Activated B cell treated with CpG ODN at 0.5 μM for 24 hours (primary cell): ENCODE results near the gene OTOA. TPM values are rescaled to one million over a fixed set of nuclear protein-coding genes. Genes with fewer than 3 reads are reported as not detected.
"Not testable (repeated sequence)": the region's sequence is repeated elsewhere in the genome, so short reads cannot be mapped to it uniquely, and the experiment has no call there.

Source experiments
- ATAC-seq: fragments of 200-7000 bp; cut with Tn5 transposase; one replicate; pipeline ENCODE4 v1.10.0; 2021; ENCODE audit warnings: low read depth, mild to moderate bottlenecking, moderate library complexity
- CTCF ChIA-PET: fragments of 350-600 bp; sonication (Branson Sonifier 250); formaldehyde crosslinking; loops from one replicate; lab custom pipeline; 2021; ENCODE audit warnings: antibody characterized with exemption; lab: Charles Lee
- POLR2A ChIA-PET: fragments of 350-600 bp; sonication (Branson Sonifier 250); formaldehyde crosslinking; loops from one replicate; lab custom pipeline; 2021; ENCODE audit warnings: antibody characterized with exemption; lab: Charles Lee
- DNase-seq: peaks from one replicate; pipeline ENCODE4 v3.0.0; 2022
- H3K27ac Mint-ChIP-seq: one replicate; pipeline ENCODE4 v1.8.0; 2020; ENCODE audit warnings: mixed read lengths
- H3K27me3 Mint-ChIP-seq: one replicate; pipeline ENCODE4 v1.8.0; 2021; ENCODE audit warnings: mixed read lengths
- H3K36me3 Mint-ChIP-seq: one replicate; pipeline ENCODE4 v1.8.0; 2021; ENCODE audit warnings: low read depth, mixed read lengths
- H3K4me1 Mint-ChIP-seq: one replicate; pipeline ENCODE4 v1.8.0; 2021; ENCODE audit warnings: mixed read lengths
- H3K4me3 Mint-ChIP-seq: one replicate; pipeline ENCODE4 v1.8.0; 2020; ENCODE audit warnings: mild to moderate bottlenecking, mixed read lengths
- H3K9me3 Mint-ChIP-seq: one replicate; pipeline ENCODE4 v1.8.0; 2020; ENCODE audit warnings: mixed read lengths
- CTCF ChIP-seq: fragments of 200-600 bp; IDR thresholded peaks from one replicate; pipeline ENCODE4 v1.8.0; 2022; ENCODE audit warnings: antibody characterized with exemption, mild to moderate bottlenecking
- intact Hi-C: fragments of 100-400 bp; cut with micrococcal nuclease; formaldehyde crosslinking; loops from one replicate; pipeline ENCODE4 v1.15.1; 2024
- total RNA-seq: library from RNA; stranded (reverse); gene quantifications from 2 replicates; pipeline ENCODE4 v1.2.3, GENCODE V29; 2022

Gene OTOA
- total RNA-seq, 1 donor from 2014 or later = 0.60 TPM

DNA sequence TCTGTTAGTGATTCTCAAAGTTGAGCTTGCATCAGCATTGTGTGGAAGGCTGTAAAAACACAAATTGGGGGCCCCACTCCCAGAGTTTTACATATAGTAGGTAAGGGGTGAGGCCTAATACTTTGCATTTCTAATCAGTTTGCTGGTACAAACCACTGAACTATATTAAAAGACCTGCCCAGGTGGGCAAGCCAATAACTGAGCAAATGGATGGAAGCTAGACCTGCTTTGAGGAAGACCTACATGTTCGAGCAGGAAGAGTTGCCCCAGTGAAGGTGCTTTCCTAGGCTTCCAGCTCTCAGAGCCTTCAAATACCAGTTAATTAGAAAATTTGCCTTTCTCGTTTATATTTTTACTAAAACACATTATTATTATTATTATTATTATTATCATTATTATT lies 56.8 kb downstream of the OTOA start:
- no peak for DNase-seq
- intact Hi-C loops = no loop called here
- Mint-ChIP-seq H3K27me3 (no peaks in the 10 kb centered on the region), H3K9me3 (peaks cover 5% of the 10 kb centered on the region), H3K27ac (no peak overlapping the region), H3K36me3 (no peaks in the 10 kb centered on the region), H3K4me1 (peaks cover 11% of the 10 kb centered on the region), H3K4me3 (no peak overlapping the region)
- ChIA-PET CTCF (interaction anchor here (1.4 to 1.9 kb wide), 2 partner anchors 12 to 63 kb away, joined by 6 to 7 read pairs; no protein-coding TSS in a partner anchor), POLR2A (interaction anchor here (0.7 kb wide), 1 partner anchor 1755 kb away, joined by 4 read pairs; no protein-coding TSS in a partner anchor)
- peak; percentile 37 for ATAC-seq
- TF ChIP-seq CTCF = no peak

DNA sequence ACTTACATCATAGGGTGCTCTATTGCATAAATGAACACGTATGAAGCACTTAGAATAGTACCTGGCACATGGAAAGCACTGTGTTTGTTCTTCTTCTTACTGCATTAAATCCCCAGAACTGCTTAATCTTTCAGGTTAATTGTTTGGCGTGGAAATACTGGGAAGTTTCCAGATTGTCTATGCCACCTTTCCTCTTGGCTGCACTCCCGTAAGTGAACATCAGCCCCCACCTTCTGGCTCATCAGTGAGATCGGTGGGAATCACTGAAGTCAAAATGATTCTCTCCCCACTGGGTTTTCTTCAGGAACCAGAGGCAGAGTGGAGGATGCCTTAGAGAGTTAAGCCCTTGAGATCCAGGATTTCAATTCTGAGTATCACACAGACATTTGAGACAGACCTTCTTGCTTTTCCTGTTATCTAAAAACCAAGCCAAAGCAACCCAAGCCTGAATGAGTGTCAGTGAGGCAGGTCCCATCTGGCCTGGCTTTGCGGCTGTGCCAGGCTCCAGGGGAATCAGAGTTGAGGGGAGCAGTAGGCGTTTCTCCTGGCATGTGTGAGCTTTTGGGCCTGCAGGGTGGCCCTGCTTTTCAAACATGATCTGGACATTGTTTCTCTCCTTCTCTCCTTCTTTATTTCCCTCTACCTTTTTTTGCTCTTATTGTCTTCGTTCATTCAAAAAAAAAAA lies 59.1 kb downstream of the OTOA start:
- peaks cover 11% of the 10 kb centered on the region for H3K4me1 Mint-ChIP-seq
- peaks cover 5% of the 10 kb centered on the region for H3K9me3 Mint-ChIP-seq
- H3K4me3 Mint-ChIP-seq = no peak overlapping the region
- no peaks in the 10 kb centered on the region for H3K36me3 Mint-ChIP-seq
- CTCF ChIA-PET = interaction anchor here (0.7 to 1.9 kb wide), 2 partner anchors 66 to 379 kb away, joined by 3 to 6 read pairs; no protein-coding TSS in a partner anchor
- ATAC-seq (no peak), DNase-seq (no peak)
- no peak overlapping the region for H3K27ac Mint-ChIP-seq
- POLR2A ChIA-PET = no interaction called here
- H3K27me3 Mint-ChIP-seq = no peaks in the 10 kb centered on the region
- TF ChIP-seq CTCF = no peak
- intact Hi-C loops = no loop called here

DNA sequence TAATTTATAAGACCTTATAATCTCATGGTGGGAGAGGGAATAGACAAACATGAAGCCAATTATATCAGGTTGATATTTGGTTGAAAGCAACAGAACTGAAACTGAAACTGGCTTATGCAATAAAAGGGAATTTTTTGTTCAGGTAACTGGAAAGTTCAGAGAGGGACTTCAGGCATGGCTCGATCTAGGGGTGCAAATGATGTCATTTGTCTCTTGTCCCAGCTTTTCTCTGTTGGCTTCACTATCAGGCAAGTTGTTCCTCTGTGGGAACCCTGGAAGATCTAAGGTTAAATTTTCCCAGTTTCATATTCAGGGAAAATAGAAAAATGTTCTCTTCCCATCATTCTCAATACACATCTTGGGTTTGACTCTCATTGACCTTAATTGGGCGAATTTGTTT lies 59.8 kb downstream of the OTOA start:
- H3K27ac Mint-ChIP-seq = no peak overlapping the region
- ChIA-PET POLR2A (no interaction called here), CTCF (interaction anchor here (0.7 kb wide), 1 partner anchor 378 kb away, joined by 3 read pairs; no protein-coding TSS in a partner anchor)
- TF ChIP-seq CTCF = no peak
- no peak overlapping the region for H3K4me3 Mint-ChIP-seq
- no peak for ATAC-seq
- no peaks in the 10 kb centered on the region for H3K36me3 Mint-ChIP-seq
- DNase-seq = no peak
- peaks cover 11% of the 10 kb centered on the region for H3K4me1 Mint-ChIP-seq
- H3K27me3 Mint-ChIP-seq = no peaks in the 10 kb centered on the region
- intact Hi-C loops = no loop called here
- H3K9me3 Mint-ChIP-seq = peaks cover 5% of the 10 kb centered on the region

DNA sequence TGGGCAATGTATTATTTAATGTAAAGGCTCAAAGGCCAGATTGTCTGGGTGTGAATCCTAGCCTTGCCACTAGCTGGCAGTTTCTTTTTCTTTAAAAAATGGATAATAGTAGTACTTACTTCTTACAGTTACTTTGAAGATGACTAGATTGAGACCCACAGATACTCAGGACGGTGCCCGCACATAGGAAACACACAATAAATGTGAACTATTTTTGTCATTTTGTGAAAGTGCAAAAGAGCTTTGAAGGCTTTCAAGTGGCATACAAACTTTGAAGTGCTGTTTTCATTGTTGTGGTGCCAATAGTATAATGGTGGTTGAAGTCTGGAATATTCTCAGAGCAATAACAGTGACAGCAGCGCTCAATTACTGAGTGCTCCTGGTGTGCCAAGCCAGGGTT lies 63.6 kb downstream of the OTOA start:
- no peak for ATAC-seq

GRCh38 chr16:21731233-21731632 lies 67.5 kb downstream of the OTOA start:
- POLR2A ChIA-PET, H3K9me3 Mint-ChIP-seq, H3K36me3 Mint-ChIP-seq, ATAC-seq, DNase-seq, H3K4me1 Mint-ChIP-seq, H3K27me3 Mint-ChIP-seq, intact Hi-C loops, H3K27ac Mint-ChIP-seq, CTCF ChIA-PET, H3K4me3 Mint-ChIP-seq: not testable (repeated sequence)

More for the DNA sequence above, 63.6 kb downstream of the OTOA start:
- intact Hi-C loops = no loop called here
- no peak for TF ChIP-seq CTCF
- ChIA-PET POLR2A (no interaction called here), CTCF (no interaction called here)
- H3K4me3 Mint-ChIP-seq = no peak overlapping the region
- H3K27ac Mint-ChIP-seq = peak overlapping the region; percentile 35
- DNase-seq = no peak
- H3K4me1 Mint-ChIP-seq = peaks cover 6% of the 10 kb centered on the region
- H3K27me3 Mint-ChIP-seq = no peaks in the 10 kb centered on the region
- no peaks in the 10 kb centered on the region for H3K36me3 Mint-ChIP-seq
- peaks cover 5% of the 10 kb centered on the region for H3K9me3 Mint-ChIP-seq

DNA sequence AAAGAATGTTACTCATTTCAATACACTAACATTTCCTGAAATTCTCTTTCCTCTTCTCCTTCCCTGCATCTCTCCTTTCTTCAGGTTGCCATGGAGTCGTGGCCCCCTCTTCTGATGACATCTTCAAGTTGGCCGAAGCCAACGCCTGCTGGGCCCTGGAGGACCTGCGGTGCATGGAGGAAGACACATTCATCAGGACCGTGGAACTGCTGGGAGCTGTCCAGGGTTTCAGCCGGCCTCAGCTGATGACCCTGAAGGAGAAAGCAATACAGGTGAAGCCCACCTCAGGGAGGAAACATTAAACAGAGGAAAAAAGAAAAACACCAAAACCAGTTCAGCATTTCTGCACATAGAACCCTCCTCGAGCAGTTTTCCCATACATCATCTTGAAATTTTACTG lies 76.9 kb downstream of the OTOA start:
- H3K27me3 Mint-ChIP-seq, H3K4me1 Mint-ChIP-seq, H3K27ac Mint-ChIP-seq, H3K4me3 Mint-ChIP-seq, H3K36me3 Mint-ChIP-seq, ATAC-seq, DNase-seq, H3K9me3 Mint-ChIP-seq, CTCF ChIA-PET, POLR2A ChIA-PET, intact Hi-C loops: not testable (repeated sequence)

DNA sequence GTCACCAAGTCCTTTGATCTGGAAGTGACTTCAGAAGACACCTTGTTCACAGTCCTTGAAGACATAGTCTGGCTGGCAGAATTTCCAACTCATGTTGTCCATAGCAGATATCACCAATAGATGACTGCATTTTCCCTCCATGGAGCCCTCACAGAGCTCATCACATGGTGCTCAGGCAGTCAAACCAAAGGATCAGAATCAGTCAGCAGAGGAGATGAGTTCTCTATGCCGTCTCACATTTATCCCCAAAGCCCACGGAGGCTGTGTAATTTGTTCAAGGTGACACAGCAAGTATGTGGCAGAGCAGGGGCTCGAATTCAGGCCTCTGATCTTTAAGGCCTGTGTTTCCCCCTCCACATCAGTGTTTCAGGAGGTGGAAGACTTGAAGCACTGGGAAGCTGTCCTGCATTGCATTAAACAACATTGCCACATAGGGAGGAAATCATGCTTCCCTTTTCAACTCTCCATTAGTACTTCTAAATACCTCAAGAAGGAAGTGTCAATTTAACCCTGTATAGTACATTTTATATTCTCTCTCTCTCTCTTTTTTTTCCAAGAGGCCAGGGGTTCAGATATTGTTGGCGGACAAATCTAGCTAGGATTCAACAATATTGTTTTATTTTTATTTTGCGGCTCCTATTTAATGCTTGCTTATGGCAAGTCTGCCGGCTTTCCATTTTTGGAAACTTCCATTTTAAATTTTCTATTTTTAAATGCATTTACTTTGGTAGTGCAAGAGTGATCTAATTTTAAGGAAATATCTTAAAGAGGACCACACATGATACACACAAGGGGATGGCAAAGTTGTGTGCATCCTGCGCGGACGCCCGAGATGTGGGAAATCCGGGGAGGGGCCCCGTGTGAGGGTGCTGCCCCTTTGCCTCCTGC lies 92.7 kb downstream of the OTOA start:
- CTCF ChIA-PET, H3K27me3 Mint-ChIP-seq, H3K4me1 Mint-ChIP-seq, H3K9me3 Mint-ChIP-seq, H3K4me3 Mint-ChIP-seq, H3K36me3 Mint-ChIP-seq, POLR2A ChIA-PET, intact Hi-C loops, DNase-seq, H3K27ac Mint-ChIP-seq: not testable (repeated sequence)
- peak; percentile 6 for ATAC-seq

DNA sequence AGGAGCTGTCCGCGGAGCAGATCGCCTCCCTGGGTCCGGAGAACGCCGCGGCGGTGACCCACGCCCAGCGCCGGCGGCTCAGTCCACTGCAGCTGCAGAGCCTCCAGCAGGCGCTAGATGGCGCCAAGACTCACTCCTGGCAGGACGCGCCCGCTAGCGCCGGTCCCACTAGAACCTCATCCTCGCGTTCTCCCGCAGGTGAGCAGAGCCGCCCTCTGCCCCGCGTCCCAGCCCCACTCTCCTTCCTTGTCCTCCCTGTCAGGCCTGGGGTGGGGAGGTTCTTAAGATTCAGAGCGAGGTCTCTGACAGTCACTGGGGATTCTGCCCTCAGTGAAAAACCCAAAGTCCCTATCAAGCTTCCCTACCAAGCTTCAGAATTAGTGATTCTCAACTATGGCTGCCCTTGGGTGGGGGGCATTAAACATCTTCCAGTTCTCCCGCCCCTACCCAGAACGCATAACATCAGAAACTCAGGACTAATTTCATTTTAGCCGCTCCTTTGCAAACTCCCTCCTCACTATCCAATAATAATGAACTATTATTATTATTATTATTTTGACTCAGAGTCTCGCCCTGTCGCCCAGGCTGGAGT lies 93.4 kb downstream of the OTOA start:
- H3K4me3 Mint-ChIP-seq, H3K9me3 Mint-ChIP-seq, intact Hi-C loops, H3K27me3 Mint-ChIP-seq, DNase-seq, POLR2A ChIA-PET, H3K36me3 Mint-ChIP-seq, H3K27ac Mint-ChIP-seq, H3K4me1 Mint-ChIP-seq, CTCF ChIA-PET: not testable (repeated sequence)
- peak; percentile 99 for ATAC-seq
